ENCODE results near the gene ADAMTSL4. TPM values are rescaled to one million over a fixed set of nuclear protein-coding genes. Genes with fewer than 3 reads are reported as not detected.

The ADAMTSL4 gene
- total and polyA plus RNA-seq, 9 of the 15 experiments (the other 6 are each of a cell fraction or from before 2014, with no cell fraction given) = 12.7 to 212 (median 35.6) TPM

- peak; percentile 88 for TF ChIP-seq ZNF740 (CRISPR knock-in tag; IDR thresholded peaks at IDR 0.05)
- TF ChIP-seq ZNF740 (tag; IDR thresholded peaks at IDR 0.05) = peak in 1 of 2 experiments; percentile 62; a peak in 1 of 4 replicates
- no peak for TF ChIP-seq ELF1 (tag; IDR thresholded peaks at IDR 0.05)
- TF ChIP-seq GABPA (tag; conservative IDR thresholded peaks at IDR 0.05; ENCODE audit: low read depth) = peak; percentile 49; the same call in 1 of the 2 replicates
- peak; percentile 82 for TF ChIP-seq SMARCA4 (IDR thresholded peaks at IDR 0.05)
- no peak for TF ChIP-seq THRAP3 (IDR thresholded peaks at IDR 0.05; ENCODE audit: borderline replicate concordance)
- no peak for TF ChIP-seq RBM17 (IDR thresholded peaks at IDR 0.05; ENCODE audit: borderline replicate concordance, low read depth, low read length)
- no peak for TF ChIP-seq RAD51 (IDR thresholded peaks at IDR 0.05; ENCODE audit: borderline replicate concordance, low read depth)
- TF ChIP-seq PCBP2 (IDR thresholded peaks at IDR 0.05; ENCODE audit: low read depth, low read length, poor library complexity, severe bottlenecking) = no peak
- no peak for TF ChIP-seq ZNF766 (CRISPR knock-in tag; conservative IDR thresholded peaks at IDR 0.05)
- no peak for TF ChIP-seq IRF2 (CRISPR knock-in tag; IDR thresholded peaks at IDR 0.05)
- peak; percentile 83 to 90 for TF ChIP-seq MAZ (CRISPR knock-in tag; conservative IDR thresholded peaks at IDR 0.05 in 1 of 2, IDR thresholded peaks at IDR 0.05 in 1 of 2)
- TF ChIP-seq KAT8 (IDR thresholded peaks at IDR 0.05; ENCODE audit: low read depth) = no peak
- TF ChIP-seq KAT2B (IDR thresholded peaks at IDR 0.05; ENCODE audit: low read depth, low read length) = no peak
- no peak for TF ChIP-seq SMARCA5 (IDR thresholded peaks at IDR 0.05)
- TF ChIP-seq PURB (CRISPR knock-in tag; IDR thresholded peaks at IDR 0.05; ENCODE audit: low read depth) = no peak
- TF ChIP-seq CTCF (IDR thresholded peaks at IDR 0.05 in 2 of 3, conservative IDR thresholded peaks at IDR 0.05 in 1 of 3; ENCODE audit: insufficient read depth in 2 of 3, low read depth in 1 of 3, low read length in 3 of 3) = no peak
- peak; percentile 87 for TF ChIP-seq SMAD4 (CRISPR knock-in tag; conservative IDR thresholded peaks at IDR 0.05)
- no peak for TF ChIP-seq RERE (CRISPR knock-in tag; IDR thresholded peaks at IDR 0.05; ENCODE audit: borderline replicate concordance)
- no peak for TF ChIP-seq KDM4B (IDR thresholded peaks at IDR 0.05; ENCODE audit: borderline replicate concordance in 2 of 2, low read depth in 1 of 2)
Measured at GRCh38 chr1:150552128-150552910, 3.1 kb downstream of the ADAMTSL4 start (continued).

Data from K562 (cell line).